SK-N-SH (cell line): ENCODE measurements around the gene EGFLAM. TPM values are rescaled to one million over a fixed set of nuclear protein-coding genes. Genes with fewer than 3 reads are reported as not detected.

Source experiments
- CTCF ChIA-PET: fragments of 300-600, 350-600 bp; formaldehyde crosslinking; extraction: SDS; loops from one replicate; lab custom pipeline; 2021; lab: Yijun Ruan, JAX
- POLR2A ChIA-PET: fragments of 350-600 bp; sonication (Branson Sonifier 250); formaldehyde crosslinking; extraction: SDS; loops from one replicate; lab custom pipeline; 2020; ENCODE audit warnings: antibody characterized with exemption, inconsistent platforms; lab: Yijun Ruan, JAX
- DNase-seq: peaks from one replicate; pipeline ENCODE4 v3.0.0; 2012
- H2AFZ ChIP-seq: fragments of 200-600 bp; sonication (generic); 2 replicates; pipeline ENCODE4 v1.8.1; 2016; ENCODE audit warnings: antibody characterized with exemption, mild to moderate bottlenecking, low read depth
- H3F3A ChIP-seq: fragments of 200-600 bp; sonication (generic); replicated peaks from 2 replicates; pipeline ENCODE3; 2016; ENCODE audit warnings: antibody characterized with exemption, mild to moderate bottlenecking; ENCODE audit not compliant: insufficient read depth
- H3K27ac ChIP-seq, 2 experiments: fragments of 200-500 bp in 1 of 2; fragments of 200-600 bp in 1 of 2; sonication (Bioruptor generic) in 1 of 2; sonication (generic), shearing (Covaris generic) in 1 of 2; 2 replicates each; pipeline versions ENCODE4 v1.5.1 to v1.6.1; 2014 to 2016; ENCODE audit warnings: low read depth in 2 of 2, inconsistent platforms in 1 of 2, low read length in 1 of 2, mild to moderate bottlenecking in 1 of 2, mixed read lengths in 1 of 2
- H3K27me3 ChIP-seq: fragments of 200-600 bp; sonication (generic), shearing (Covaris generic); 2 replicates; pipeline ENCODE4 v1.6.1; 2016; ENCODE audit warnings: mixed run types; ENCODE audit not compliant: insufficient read depth
- H3K36me3 ChIP-seq, 2 experiments: fragments of 200-500 bp in 1 of 2; fragments of 200-600 bp in 1 of 2; sonication (Bioruptor generic) in 1 of 2; sonication (generic) in 1 of 2; replicated peaks in 1 of 2; 2 replicates each; pipeline versions ENCODE3 to v1.5.1; 2014 to 2016; ENCODE audit warnings: low read length in 1 of 2, mild to moderate bottlenecking in 1 of 2; ENCODE audit not compliant: insufficient read depth in 2 of 2, control insufficient read depth in 1 of 2
- H3K4me1 ChIP-seq, 2 experiments: fragments of 200-500 bp in 1 of 2; fragments of 200-600 bp in 1 of 2; sonication (Bioruptor generic) in 1 of 2; sonication (generic), shearing (Covaris generic) in 1 of 2; 2 replicates each; pipeline versions ENCODE4 v1.5.1 to v1.6.1; 2014 to 2016; ENCODE audit warnings: low read depth in 1 of 2, low read length in 1 of 2, mixed run types in 1 of 2; ENCODE audit not compliant: insufficient read depth in 2 of 2, control insufficient read depth in 1 of 2
- H3K4me2 ChIP-seq: fragments of 200-600 bp; sonication (generic), shearing (Covaris generic); 2 replicates; pipeline ENCODE4 v1.6.1; 2017; ENCODE audit warnings: mixed run types
- H3K4me3 ChIP-seq, 2 experiments: fragments of 200-500 bp in 1 of 2; fragments of 200-600 bp in 1 of 2; sonication (Bioruptor generic) in 1 of 2; sonication (generic), shearing (Covaris generic) in 1 of 2; 2 replicates each; pipeline versions ENCODE4 v1.5.1 to v1.8.1; 2014 to 2016; ENCODE audit warnings: low read depth in 2 of 2, inconsistent platforms in 1 of 2, low read length in 1 of 2, mild to moderate bottlenecking in 1 of 2, mixed read lengths in 1 of 2, moderate library complexity in 1 of 2
- H3K79me2 ChIP-seq: fragments of 200-600 bp; sonication (generic); 2 replicates; pipeline ENCODE4 v1.8.1; 2017; ENCODE audit warnings: mild to moderate bottlenecking; ENCODE audit not compliant: insufficient read depth
- H3K9ac ChIP-seq: fragments of 200-600 bp; sonication (generic); 2 replicates; pipeline ENCODE4 v1.6.1; 2017; ENCODE audit warnings: mixed run types
- H3K9me2 ChIP-seq: fragments of 200-600 bp; sonication (generic); 2 replicates; pipeline ENCODE4 v1.6.1; 2017; ENCODE audit warnings: mixed run types
- H3K9me3 ChIP-seq: fragments of 200-600 bp; sonication (generic); 2 replicates; pipeline ENCODE4 v1.6.1; 2017; ENCODE audit warnings: mixed run types, mild to moderate bottlenecking, moderate library complexity
- H4K20me1 ChIP-seq: fragments of 200-600 bp; sonication (generic); 2 replicates; pipeline ENCODE4 v1.6.1; 2017; ENCODE audit warnings: mild to moderate bottlenecking, mixed run types; ENCODE audit not compliant: insufficient read depth
- CHD2 ChIP-seq: fragments of 150-350 bp; IDR thresholded peaks from 2 replicates; pipeline ENCODE4 v1.6.1; 2018; ENCODE audit warnings: low read length; ENCODE audit not compliant: partially characterized antibody
- EZH2phosphoT487 ChIP-seq: fragments of 200-600 bp; sonication (generic); IDR thresholded peaks from 2 replicates; pipeline ENCODE4 v1.6.1; 2017; ENCODE audit warnings: low read depth, mixed run types, mild to moderate bottlenecking, antibody characterized with exemption, moderate library complexity, borderline replicate concordance
- FOSL2 ChIP-seq: IDR thresholded peaks from 2 replicates; pipeline ENCODE4 v1.4.0; 2012; ENCODE audit warnings: low read depth, mild to moderate bottlenecking, moderate library complexity, borderline replicate concordance
- FOXJ3 ChIP-seq: sonication (generic); formaldehyde crosslinking; IDR thresholded peaks from 2 replicates; pipeline ENCODE4 v1.5.1; 2020; ENCODE audit warnings: mild to moderate bottlenecking, missing genetic modification reagents
- GABPA ChIP-seq: IDR thresholded peaks from 2 replicates; pipeline ENCODE4 v1.4.0; 2012; ENCODE audit warnings: low read depth, mild to moderate bottlenecking
- GATA2 ChIP-seq: sonication (generic); formaldehyde crosslinking; IDR thresholded peaks from 2 replicates; pipeline ENCODE4 v1.5.0; 2020; ENCODE audit warnings: mild to moderate bottlenecking, missing genetic modification reagents
- IRF3 ChIP-seq: fragments of 150-350 bp; IDR thresholded peaks from 2 replicates; pipeline ENCODE4 v1.6.1; 2016; ENCODE audit warnings: mild to moderate bottlenecking, low read depth, low read length
- MEF2A ChIP-seq: IDR thresholded peaks from 2 replicates; pipeline ENCODE4 v1.4.0; 2012; ENCODE audit warnings: low read depth, borderline replicate concordance
- MXI1 ChIP-seq: IDR thresholded peaks from 2 replicates; pipeline ENCODE4 v1.6.1; 2012; ENCODE audit warnings: mild to moderate bottlenecking, low read depth, low read length, improper control_type of control experiment
- NFIC ChIP-seq: IDR thresholded peaks from 2 replicates; pipeline ENCODE4 v1.4.0; 2012; ENCODE audit warnings: borderline replicate concordance
- POLR2AphosphoS5 ChIP-seq: IDR thresholded peaks from 2 replicates; pipeline ENCODE4 v1.6.1; 2012; ENCODE audit warnings: low read depth, low read length
- RAD21 ChIP-seq: IDR thresholded peaks from 2 replicates; pipeline ENCODE4 v1.6.1; 2012; ENCODE audit warnings: mild to moderate bottlenecking, low read length
- SIN3A ChIP-seq: IDR thresholded peaks from 2 replicates; pipeline ENCODE4 v1.6.1; 2012; ENCODE audit warnings: low read depth, mild to moderate bottlenecking, low read length, moderate library complexity, borderline replicate concordance
- SMC3 ChIP-seq: IDR thresholded peaks from 2 replicates; pipeline ENCODE4 v1.6.1; 2012; ENCODE audit warnings: low read depth, low read length, improper control_type of control experiment
- TAF1 ChIP-seq: IDR thresholded peaks from 2 replicates; pipeline ENCODE4 v1.6.1; 2012; ENCODE audit warnings: low read depth, mild to moderate bottlenecking, low read length, moderate library complexity, borderline replicate concordance
- WGBS: methylation state at CpG from one replicate; pipeline ENCODE4 v1.1.6; 2017; ENCODE audit warnings: low lambda C conversion rate; 5-methylcytosine and 5-hydroxymethylcytosine counted together
- polyA plus RNA-seq, 3 experiments: library from polyadenylated mRNA; depleted of rRNA; stranded (reverse); fragments of >200 nt; gene quantifications; 2 replicates each; pipeline ENCODE4 v1.2.3, GENCODE V29; 2012

Gene EGFLAM
- polyA plus RNA-seq, 1 of the 3 experiments (the other 2 are of a cell fraction) = 0.05 TPM

DNA sequence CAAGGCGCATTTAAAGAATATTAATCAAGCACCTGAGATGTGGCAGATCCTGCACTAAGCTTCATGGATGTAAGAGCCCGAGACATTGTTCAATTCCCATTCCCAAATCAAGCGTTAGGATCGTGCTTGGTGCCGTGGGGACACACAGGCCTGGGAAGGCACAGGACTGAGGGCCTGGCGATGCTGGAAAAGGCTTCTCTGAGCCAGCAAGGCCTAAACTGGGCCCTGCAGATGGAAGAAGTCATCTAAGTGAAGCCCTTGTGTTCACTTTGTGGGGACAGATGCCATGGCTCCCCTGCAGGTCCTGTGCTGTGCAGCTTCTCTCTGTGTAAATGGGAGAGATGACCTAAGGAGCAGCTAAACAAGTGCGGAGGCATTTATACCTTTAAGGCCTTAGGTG is 214.2 kb downstream of the EGFLAM start:
- no peaks in the 10 kb centered on the region for H4K20me1 ChIP-seq
- TF ChIP-seq RAD21 (no peak), CHD2 (no peak), TAF1 (no peak), MEF2A (no peak)
- POLR2A ChIA-PET = no interaction called here

GRCh38 chr5:38473008-38473407 is 214.6 kb downstream of the EGFLAM start:
- no peaks in the 10 kb centered on the region for H4K20me1 ChIP-seq
- H2AFZ ChIP-seq = no peak overlapping the region
- CTCF ChIA-PET = interaction anchor here (0.8 to 1.4 kb wide), 3 partner anchors 12 to 78 kb away, joined by 3 to 5 read pairs (median 3); no protein-coding TSS in a partner anchor

More for the DNA sequence above, 214.2 kb downstream of the EGFLAM start:
- Histone ChIP-seq H3K9me2 (no peaks in the 10 kb centered on the region; the same call in 1 of the 2 replicates), H3F3A (peaks cover 7% of the 10 kb centered on the region), H3K4me3 (no peak overlapping the region), H3K27me3 (no peaks in the 10 kb centered on the region), H3K9ac (no peak overlapping the region), H3K27ac (no peak overlapping the region), H2AFZ (no peak overlapping the region), H3K36me3 (no peaks in the 10 kb centered on the region), H3K4me2 (no peak overlapping the region), H3K9me3 (no peaks in the 10 kb centered on the region), H3K4me1 (peaks cover 0 to 17% of the 10 kb centered on the region in 2 experiments; a peak in 3 of 4 replicates), H3K79me2 (no peaks in the 10 kb centered on the region)
- CTCF ChIA-PET = interaction anchor here (0.8 to 1.4 kb wide), 3 partner anchors 13 to 78 kb away, joined by 3 to 5 read pairs (median 3); no protein-coding TSS in a partner anchor
- 98% methylated on average over 7 of the region's 7 CpGs for WGBS
- no peak for DNase-seq

DNA sequence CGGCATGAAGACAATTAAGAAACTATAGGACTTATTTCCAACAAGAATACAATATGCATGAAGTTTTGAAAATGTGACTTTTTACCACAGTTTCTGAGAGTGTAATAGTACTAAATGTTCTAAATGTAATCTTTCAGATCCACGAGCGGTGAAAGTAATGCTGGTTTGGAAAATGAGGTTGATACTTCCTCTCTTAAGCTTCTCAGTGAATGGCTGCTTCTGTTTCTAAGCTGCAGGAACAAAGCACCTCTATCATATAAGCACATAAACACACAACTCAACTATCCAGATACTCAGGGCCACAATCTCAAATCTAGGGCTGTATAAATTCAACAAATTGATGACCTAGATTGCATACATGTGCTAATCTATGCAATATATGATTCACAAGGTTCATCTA is 219.8 kb downstream of the EGFLAM start:
- ChIA-PET CTCF (interaction anchor here (1.2 to 1.4 kb wide), 2 partner anchors 15 to 76 kb away, joined by 4 to 5 read pairs; no protein-coding TSS in a partner anchor), POLR2A (no interaction called here)
- peaks cover 0 to 14% of the 10 kb centered on the region in 2 experiments for H3K36me3 ChIP-seq
- H3K9me2 ChIP-seq = no peaks in the 10 kb centered on the region; the same call in 1 of the 2 replicates
- peaks cover 3% of the 10 kb centered on the region for H3F3A ChIP-seq
- no peaks in the 10 kb centered on the region for H3K9me3 ChIP-seq
- H2AFZ ChIP-seq = no peak overlapping the region
- no peak overlapping the region for H3K9ac ChIP-seq
- H3K27me3 ChIP-seq = no peaks in the 10 kb centered on the region
- no peak overlapping the region for H3K4me2 ChIP-seq
- peaks cover 0 to 13% of the 10 kb centered on the region in 2 experiments; a peak in 2 of 4 replicates for H3K4me1 ChIP-seq
- H3K4me3 ChIP-seq = no peak overlapping the region
- H3K27ac ChIP-seq = no peak overlapping the region
- WGBS = 94% methylated on average over 3 of the region's 3 CpGs
- no peaks in the 10 kb centered on the region for H4K20me1 ChIP-seq
- DNase-seq = no peak
- H3K79me2 ChIP-seq = no peaks in the 10 kb centered on the region
- TF ChIP-seq NFIC (no peak), FOXJ3 (CRISPR knock-in tag) (no peak), IRF3 (no peak), MXI1 (no peak), SMC3 (no peak), SIN3A (no peak), FOSL2 (no peak), GATA2 (CRISPR knock-in tag) (no peak)

More at GRCh38 chr5:38473008-38473407, 214.6 kb downstream of the EGFLAM start:
- Histone ChIP-seq H3K4me3 (no peak overlapping the region), H3K9me2 (no peaks in the 10 kb centered on the region; the same call in 1 of the 2 replicates), H3K79me2 (no peaks in the 10 kb centered on the region), H3K4me1 (peaks cover 0 to 12% of the 10 kb centered on the region in 2 experiments; a peak in 3 of 4 replicates), H3K27ac (no peak overlapping the region), H3K9me3 (no peaks in the 10 kb centered on the region), H3K9ac (no peak overlapping the region), H3K4me2 (no peak overlapping the region), H3K27me3 (no peaks in the 10 kb centered on the region), H3K36me3 (no peaks in the 10 kb centered on the region), H3F3A (peaks cover 4% of the 10 kb centered on the region)
- TF ChIP-seq POLR2AphosphoS5 (no peak), IRF3 (no peak), CHD2 (no peak), EZH2phosphoT487 (no peak), MEF2A (no peak), RAD21 (no peak), GABPA (no peak), FOXJ3 (CRISPR knock-in tag) (no peak)
- DNase-seq = no peak
- 97% methylated on average over 8 of the region's 8 CpGs for WGBS
- POLR2A ChIA-PET = no interaction called here
